K562 (cell line): Measurements from ENCODE around the gene PJA1. TPM values are rescaled to one million over a fixed set of nuclear protein-coding genes. Genes with fewer than 3 reads are reported as not detected.

Experiments used
- ARHGAP35 ChIP-seq: fragments of 450-650 bp; IDR thresholded peaks from 2 replicates; pipeline ENCODE4 v1.6.1; 2018; ENCODE audit not compliant: partially characterized antibody
- CHAMP1 ChIP-seq: fragments of 450-650 bp; IDR thresholded peaks from 2 replicates; pipeline ENCODE4 v1.6.1; 2016; ENCODE audit warnings: mild to moderate bottlenecking
- CXXC5 ChIP-seq: fragments of 250-450 bp; sonication (Bioruptor Pico); IDR thresholded peaks from 2 replicates; pipeline ENCODE4 v1.8.0; 2022; ENCODE audit warnings: inconsistent platforms, mild to moderate bottlenecking, moderate library complexity
- ESRRA ChIP-seq: fragments of 450-650 bp; IDR thresholded peaks from 2 replicates; pipeline ENCODE4 v1.6.1; 2014; ENCODE audit warnings: low read depth, mild to moderate bottlenecking, moderate library complexity, borderline replicate concordance
- HNRNPUL1 ChIP-seq: fragments of 200-400 bp; formaldehyde crosslinking; IDR thresholded peaks from 2 replicates; pipeline ENCODE4 v1.6.1; 2017; ENCODE audit warnings: low read length
- NRF1 ChIP-seq, 2 experiments: fragments of 450-650 bp; IDR thresholded peaks in 1 of 2; conservative IDR thresholded peaks in 1 of 2; 2 replicates each; pipeline ENCODE4 v1.6.1; 2014; ENCODE audit warnings: mild to moderate bottlenecking in 2 of 2
- PKNOX1 ChIP-seq: fragments of 450-650 bp; IDR thresholded peaks from 2 replicates; pipeline ENCODE4 v1.6.1; 2016
- PYGO2 ChIP-seq: fragments of 450-650 bp; IDR thresholded peaks from 2 replicates; pipeline ENCODE4 v1.6.1; 2016; ENCODE audit warnings: mild to moderate bottlenecking, missing genetic modification characterization, moderate library complexity, missing compliant biosample characterization
- RBFOX2 ChIP-seq: fragments of 200-400 bp; formaldehyde crosslinking; IDR thresholded peaks from 2 replicates; pipeline ENCODE4 v1.6.1; 2017; ENCODE audit warnings: low read depth, mild to moderate bottlenecking, low read length, moderate library complexity
- ZNF212 ChIP-seq: fragments of 450-650 bp; formaldehyde crosslinking; IDR thresholded peaks from 2 replicates; pipeline ENCODE4 v1.4.0; 2020; ENCODE audit warnings: mild to moderate bottlenecking
- ZNF592 ChIP-seq: fragments of 450-650 bp; IDR thresholded peaks from 2 replicates; pipeline ENCODE4 v1.6.1; 2017; ENCODE audit warnings: antibody characterized with exemption, mild to moderate bottlenecking
- ZNF639 ChIP-seq, 2 experiments: fragments of 200-800 bp in 1 of 2; sonication (Bioruptor generic) in 1 of 2; sonication (generic) in 1 of 2; formaldehyde crosslinking in 1 of 2; IDR thresholded peaks in 1 of 2; conservative IDR thresholded peaks in 1 of 2; 2 replicates each; pipeline versions ENCODE4 v1.5.0 to v1.6.1; 2016 to 2020; ENCODE audit warnings: missing compliant biosample characterization in 1 of 2, missing genetic modification characterization in 1 of 2, missing genetic modification reagents in 1 of 2
- ZNF76 ChIP-seq: fragments of 250-450 bp; sonication (Bioruptor Pico); IDR thresholded peaks from 2 replicates; pipeline ENCODE4 v1.4.0; 2020; ENCODE audit warnings: mild to moderate bottlenecking, moderate library complexity, borderline replicate concordance
- polyA plus RNA-seq, 8 experiments: library from polyadenylated mRNA; depleted of rRNA in 4 of 8; stranded (reverse) in 5 of 8; unstranded in 3 of 8; fragments of >200 nt; fragmentation: Nextera tagmentation in 2 of 8; fragmentation: Illumina TruSeq in 1 of 8; extraction: Ambion mirVana in 2 of 8; extraction: Trizol in 1 of 8; gene quantifications; 2 replicates each; pipeline versions ENCODE4 v1.2.1 to v1.2.3, GENCODE V29; 2011 to 2014; ENCODE audit warnings: inconsistent platforms in 1 of 8, missing spikeins in 1 of 8
- total RNA-seq, 7 experiments: library from RNA; depleted of rRNA in 6 of 7; stranded (reverse); fragments of >200 nt in 6 of 7; fragmentation: Illumina TruSeq in 2 of 7; extraction: Trizol in 2 of 7; gene quantifications; 2 replicates each; pipeline versions ENCODE4 v1.2.1 to v1.2.3, GENCODE V29; 2011 to 2021; ENCODE audit warnings: low replicate concordance in 1 of 7
- TF ChIP-seq, protein P1 (sequence below): fragments of 250-450 bp; sonication (Bioruptor Pico); IDR thresholded peaks from 2 replicates; pipeline ENCODE4 v1.4.0; 2020; ENCODE audit warnings: mild to moderate bottlenecking, moderate library complexity, borderline replicate concordance

Gene PJA1
- total and polyA plus RNA-seq, 9 of the 15 experiments (the other 6 are each of a cell fraction or from before 2014, with no cell fraction given): 1.6 to 6.0 (median 4.0) TPM

DNA sequence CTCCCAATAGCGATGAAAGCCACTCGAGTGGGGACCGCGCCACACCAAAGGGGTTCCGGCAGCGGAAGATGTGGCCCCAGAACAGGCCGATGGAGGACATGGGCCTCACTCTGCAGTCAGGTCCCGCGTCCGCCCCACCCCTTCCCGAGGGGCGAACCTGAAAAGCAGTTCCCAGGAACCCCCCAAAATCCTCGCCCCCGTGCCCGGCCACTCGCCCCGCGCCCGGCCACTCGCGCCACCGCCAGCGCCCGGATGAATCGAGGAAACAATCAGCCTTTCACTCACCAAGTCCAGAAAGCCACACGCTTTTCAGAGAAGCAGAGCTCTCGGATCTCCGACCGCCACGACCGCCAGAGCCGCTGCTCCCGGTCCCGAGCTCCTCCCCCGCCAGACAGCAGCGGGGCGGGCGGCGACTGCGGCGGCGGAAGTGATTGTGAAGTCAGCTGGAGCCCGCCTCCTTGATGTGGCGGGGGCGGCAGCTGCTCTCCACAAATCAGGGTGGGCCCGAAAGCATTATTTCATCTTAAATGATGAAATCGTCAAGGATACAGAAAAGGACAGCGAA lies at the start of gene PJA1 (continued):
- TF ChIP-seq ESRRA: no peak
- TF ChIP-seq HNRNPUL1: no peak
- TF ChIP-seq CHAMP1: no peak
- 0 out of 4 replicates have a peak, but pooled peaks of 1 of the 2 experiments have one; percentile 35 for TF ChIP-seq ZNF639 (CRISPR knock-in tag; conservative IDR thresholded peaks at IDR 0.05 in 1 of 2, IDR thresholded peaks at IDR 0.05 in 1 of 2)
- no peak for TF ChIP-seq PYGO2 (tag)
- TF ChIP-seq PKNOX1: 0 out of 2 replicates have a peak, but pooled peaks have one; percentile 6
- TF ChIP-seq, protein P1, sequence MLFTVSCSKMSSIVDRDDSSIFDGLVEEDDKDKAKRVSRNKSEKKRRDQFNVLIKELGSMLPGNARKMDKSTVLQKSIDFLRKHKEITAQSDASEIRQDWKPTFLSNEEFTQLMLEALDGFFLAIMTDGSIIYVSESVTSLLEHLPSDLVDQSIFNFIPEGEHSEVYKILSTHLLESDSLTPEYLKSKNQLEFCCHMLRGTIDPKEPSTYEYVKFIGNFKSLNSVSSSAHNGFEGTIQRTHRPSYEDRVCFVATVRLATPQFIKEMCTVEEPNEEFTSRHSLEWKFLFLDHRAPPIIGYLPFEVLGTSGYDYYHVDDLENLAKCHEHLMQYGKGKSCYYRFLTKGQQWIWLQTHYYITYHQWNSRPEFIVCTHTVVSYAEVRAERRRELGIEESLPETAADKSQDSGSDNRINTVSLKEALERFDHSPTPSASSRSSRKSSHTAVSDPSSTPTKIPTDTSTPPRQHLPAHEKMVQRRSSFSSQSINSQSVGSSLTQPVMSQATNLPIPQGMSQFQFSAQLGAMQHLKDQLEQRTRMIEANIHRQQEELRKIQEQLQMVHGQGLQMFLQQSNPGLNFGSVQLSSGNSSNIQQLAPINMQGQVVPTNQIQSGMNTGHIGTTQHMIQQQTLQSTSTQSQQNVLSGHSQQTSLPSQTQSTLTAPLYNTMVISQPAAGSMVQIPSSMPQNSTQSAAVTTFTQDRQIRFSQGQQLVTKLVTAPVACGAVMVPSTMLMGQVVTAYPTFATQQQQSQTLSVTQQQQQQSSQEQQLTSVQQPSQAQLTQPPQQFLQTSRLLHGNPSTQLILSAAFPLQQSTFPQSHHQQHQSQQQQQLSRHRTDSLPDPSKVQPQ: no peak
- TF ChIP-seq ZNF212 (CRISPR knock-in tag): no peak
- no peak for TF ChIP-seq ZNF76
- TF ChIP-seq ZNF592: no peak
- 0 out of 2 replicates have a peak, but pooled peaks have one; percentile 12 for TF ChIP-seq CXXC5 (CRISPR knock-in tag)
- TF ChIP-seq ARHGAP35: no peak
- peak; percentile 66 for TF ChIP-seq RBFOX2
- TF ChIP-seq NRF1 (conservative IDR thresholded peaks at IDR 0.05 in 1 of 2, IDR thresholded peaks at IDR 0.05 in 1 of 2): peak in 1 of 2 experiments; percentile 29; a peak in 1 of 4 replicates
